ENCODE measurements around the gene LRP6. TPM values are rescaled to one million over a fixed set of nuclear protein-coding genes. Genes with fewer than 3 reads are reported as not detected.
"Not testable (repeated sequence)": the region's sequence is repeated elsewhere in the genome, so short reads cannot be mapped to it uniquely, and the experiment has no call there.

Gene LRP6
- polyA plus RNA-seq, 4 donors, result 59.1 to 62.4 (median 60.9) TPM

DNA sequence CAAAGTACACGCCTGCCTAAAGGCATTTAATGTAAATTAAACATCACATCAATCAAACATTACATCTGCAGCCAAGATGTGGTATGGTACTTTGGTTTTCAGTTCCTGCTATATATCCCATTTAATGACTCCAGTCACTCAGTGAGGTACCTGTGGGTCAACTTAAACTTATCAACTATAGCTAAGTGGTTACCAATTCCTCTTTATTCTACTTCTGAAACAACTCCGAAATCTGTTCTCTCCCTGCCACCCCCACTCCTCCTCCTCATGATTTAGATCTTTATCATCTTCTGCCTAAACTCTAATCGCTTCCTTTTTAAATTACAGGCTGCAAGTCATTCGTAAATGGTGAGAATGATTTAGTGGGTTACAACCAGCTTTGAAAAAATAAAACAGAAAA is 138.2 kb downstream of the LRP6 start:
- no peak for DNase-seq (ENCODE audit: low read depth in 4 of 4, low spot score in 3 of 4)

DNA sequence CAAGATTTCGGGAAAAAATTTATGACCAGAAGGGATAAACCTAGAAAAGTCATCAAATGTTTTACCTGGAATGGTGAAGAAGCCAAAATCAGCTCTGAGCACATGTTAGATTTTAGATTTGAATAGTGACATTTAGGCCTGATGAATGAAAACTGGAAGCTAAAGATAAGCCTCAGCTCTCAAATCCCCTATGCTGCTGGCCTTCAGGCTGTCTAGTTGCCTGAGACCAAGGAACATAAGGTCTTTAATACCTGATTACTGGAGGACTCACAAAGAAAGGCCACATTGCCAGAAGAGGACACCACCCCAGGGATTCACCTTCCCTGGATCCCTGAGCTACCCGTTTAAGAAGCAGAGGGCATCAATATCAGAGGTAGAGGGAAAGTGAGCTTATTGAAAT is 139.5 kb downstream of the LRP6 start:
- DNase-seq (ENCODE audit: low read depth in 4 of 4, low spot score in 3 of 4), result no peak

DNA sequence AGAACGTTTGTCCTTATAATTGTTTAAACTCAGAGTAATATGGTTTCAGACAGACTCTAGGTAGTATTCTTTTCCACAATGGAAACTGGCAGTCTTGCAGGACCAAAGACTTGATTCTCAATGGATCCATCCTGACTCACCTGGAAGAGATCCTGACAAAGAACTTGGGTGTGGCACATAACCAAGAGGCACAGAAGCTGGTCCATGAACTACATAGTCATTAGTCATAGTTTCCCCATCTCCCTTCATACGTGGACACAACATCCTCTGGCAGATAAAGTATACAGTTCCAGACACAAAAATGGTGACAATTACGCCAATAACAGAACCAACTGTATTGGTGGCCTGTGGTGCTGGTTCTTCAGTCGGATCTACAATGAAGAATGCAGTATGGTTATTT is 140.3 kb downstream of the LRP6 start:
- no peak for DNase-seq (ENCODE audit: low read depth in 4 of 4, low spot score in 3 of 4)

DNA sequence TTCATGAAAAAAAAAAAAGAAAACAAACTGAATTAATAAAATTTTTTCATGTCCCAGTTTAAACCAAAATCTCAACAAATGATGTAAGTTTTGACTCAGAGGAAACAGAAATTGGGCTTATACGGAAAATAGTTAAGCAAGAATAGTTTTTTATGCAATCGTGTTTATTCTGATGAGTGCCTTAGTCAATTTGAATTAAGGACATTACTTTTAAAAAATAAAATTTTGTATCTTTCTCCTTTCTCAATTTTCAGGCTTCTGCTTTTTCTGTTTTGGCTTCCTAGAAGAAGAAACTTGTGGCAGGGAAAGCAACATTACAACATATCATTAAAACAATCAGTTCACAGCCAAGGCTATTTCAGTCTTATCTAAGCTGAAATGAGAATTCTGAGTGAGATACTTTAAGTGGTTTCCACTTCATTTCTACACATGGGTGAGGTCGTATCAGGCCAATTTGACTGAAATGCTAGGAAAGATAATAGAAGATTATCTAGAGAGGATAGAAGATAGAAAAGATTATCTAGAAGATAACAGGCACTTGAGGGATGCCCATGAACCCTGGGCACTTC is 143.7 kb downstream of the LRP6 start:
- no peak for DNase-seq (ENCODE audit: low read depth in 4 of 4, low spot score in 3 of 4)

DNA sequence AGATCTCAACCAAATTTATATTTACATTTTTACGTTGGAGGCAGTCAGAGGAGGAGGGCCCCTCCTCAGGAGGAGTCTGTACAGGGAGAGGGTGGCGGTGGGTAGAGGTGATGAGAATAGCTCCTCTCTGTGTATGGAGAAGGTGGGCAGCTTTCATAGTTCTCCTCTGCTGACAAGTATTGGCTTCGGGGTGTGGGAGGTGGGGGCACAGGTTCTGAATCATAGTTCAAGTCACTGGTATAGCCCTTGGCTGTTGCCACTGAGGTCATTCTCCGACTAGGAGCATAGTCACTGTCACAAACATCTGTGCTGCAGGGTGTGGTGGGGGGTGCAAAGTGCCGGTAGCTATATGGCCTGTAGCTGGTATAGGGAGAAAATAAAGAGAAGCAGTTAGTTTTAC is 145.8 kb downstream of the LRP6 start:
- DNase-seq (ENCODE audit: low read depth in 4 of 4, low spot score in 3 of 4), result no peak

DNA sequence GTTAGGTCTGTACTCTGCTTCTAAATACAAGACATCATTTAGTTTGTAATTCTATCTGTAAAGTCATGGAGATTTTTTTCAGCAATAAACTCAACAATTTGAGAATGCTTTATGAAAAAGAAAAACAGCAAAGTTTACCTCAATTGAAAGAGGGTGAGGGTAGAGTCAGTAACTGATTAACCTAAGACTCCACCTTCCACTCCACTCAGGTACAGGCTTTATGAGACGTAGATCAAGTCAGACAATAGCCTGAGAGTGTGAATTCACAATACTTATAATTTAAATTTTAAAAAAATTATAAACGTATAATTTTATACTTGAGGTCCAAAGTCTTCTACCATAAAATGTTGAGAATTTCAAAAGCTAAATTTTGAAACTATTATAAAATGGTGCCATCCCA is 150.2 kb downstream of the LRP6 start:
- no peak for DNase-seq (ENCODE audit: low read depth in 4 of 4, low spot score in 3 of 4)

DNA sequence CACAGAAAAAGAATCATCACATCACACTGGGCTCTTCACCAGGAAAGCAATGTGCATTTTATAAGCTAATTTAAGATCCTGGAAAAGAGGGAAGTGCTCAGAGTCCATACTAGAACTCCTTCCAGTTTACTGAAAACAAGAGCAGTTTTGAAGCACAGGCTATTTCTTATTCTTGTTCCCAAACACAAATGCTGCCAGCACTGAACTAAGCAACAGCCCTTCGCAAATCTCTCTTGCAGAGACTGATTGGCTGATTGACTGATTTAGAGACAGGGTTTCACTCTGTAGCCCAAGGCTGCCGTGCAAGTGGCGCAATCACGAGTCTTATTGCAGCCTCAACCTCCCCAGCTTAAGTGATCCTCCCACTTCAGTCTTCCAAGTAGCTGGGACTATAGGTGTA is 151.3 kb downstream of the LRP6 start:
- no peak for DNase-seq (ENCODE audit: low read depth in 4 of 4, low spot score in 3 of 4)

DNA sequence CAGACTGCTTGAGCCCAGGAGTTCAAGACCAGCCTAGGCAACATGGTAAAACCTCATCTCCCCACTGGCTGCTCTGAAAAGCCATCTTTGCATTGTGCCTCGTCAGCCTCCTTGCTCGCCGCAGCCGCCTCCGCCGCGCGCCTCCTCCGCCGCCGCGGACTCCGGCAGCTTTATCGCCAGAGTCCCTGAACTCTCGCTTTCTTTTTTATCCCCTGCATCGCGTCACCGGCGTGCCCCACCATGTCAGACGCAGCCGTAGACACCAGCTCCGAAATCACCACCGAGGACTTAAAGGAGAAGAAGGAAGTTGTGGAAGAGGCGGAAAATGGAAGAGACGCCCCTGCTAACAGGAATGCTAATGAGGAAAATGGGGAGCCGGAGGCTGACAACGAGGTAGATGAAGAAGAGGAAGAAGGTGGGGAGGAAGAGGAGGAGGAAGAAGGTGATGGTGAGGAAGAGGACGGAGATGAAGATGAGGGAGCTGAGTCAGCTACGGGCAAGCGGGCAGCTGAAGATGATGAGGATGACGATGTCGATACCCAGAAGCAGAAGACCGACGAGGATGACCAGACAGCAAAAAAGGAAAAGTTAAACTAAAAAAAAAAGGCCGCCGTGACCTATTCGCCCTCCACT is 155.8 kb downstream of the LRP6 start:
- not testable (repeated sequence) for DNase-seq (ENCODE audit: low read depth in 4 of 4, low spot score in 3 of 4)

DNA sequence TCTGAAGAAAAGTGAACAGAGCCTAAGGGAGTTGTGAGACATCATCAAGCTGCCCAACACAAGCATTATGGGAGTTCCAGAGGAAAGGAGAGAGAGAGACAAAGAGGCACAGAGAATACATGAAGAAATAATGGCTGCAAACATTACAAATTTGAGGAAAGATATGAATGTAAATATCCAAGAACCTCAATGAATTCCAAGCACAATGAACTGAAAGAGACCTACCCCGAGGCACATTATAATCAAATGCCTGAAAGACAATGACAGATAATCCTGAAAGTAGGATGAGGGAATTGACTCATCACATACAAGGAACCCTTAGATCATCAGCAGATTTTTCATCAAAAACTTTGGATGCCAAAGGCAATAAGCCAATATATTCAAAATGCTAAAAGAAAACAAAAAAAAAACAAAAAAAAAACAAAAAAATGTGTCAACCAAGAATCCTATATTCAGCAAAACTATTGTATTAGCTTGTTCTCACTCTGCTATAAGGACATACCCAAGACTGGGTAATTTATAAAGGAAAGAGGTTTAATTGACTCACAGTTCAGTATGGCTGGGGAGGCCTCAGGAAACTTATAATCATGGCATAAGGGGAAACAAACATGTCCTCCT is 158.3 kb downstream of the LRP6 start:
- DNase-seq (ENCODE audit: low read depth in 4 of 4, low spot score in 3 of 4), result no peak

DNA sequence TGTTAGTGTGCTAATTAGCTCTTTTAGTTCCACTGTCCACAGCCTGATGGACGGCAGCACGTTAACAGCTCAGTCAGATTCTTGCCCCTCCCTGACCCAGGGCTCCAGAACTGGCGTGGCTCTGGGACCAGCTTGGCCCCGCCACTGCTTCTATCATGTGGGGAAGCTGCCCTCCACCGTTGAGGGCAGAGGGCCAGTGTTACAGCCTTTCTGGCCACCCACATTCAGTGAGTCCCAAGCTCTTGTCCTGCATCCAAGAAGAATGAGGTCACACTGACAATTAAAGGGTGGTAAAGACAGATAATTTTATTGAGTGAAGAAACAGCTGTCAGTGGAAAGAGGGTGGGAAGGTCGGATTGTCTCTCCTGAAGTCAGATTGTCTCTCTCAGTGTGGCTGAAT is 159.2 kb downstream of the LRP6 start:
- no peak for DNase-seq (ENCODE audit: low read depth in 4 of 4, low spot score in 3 of 4)

DNA sequence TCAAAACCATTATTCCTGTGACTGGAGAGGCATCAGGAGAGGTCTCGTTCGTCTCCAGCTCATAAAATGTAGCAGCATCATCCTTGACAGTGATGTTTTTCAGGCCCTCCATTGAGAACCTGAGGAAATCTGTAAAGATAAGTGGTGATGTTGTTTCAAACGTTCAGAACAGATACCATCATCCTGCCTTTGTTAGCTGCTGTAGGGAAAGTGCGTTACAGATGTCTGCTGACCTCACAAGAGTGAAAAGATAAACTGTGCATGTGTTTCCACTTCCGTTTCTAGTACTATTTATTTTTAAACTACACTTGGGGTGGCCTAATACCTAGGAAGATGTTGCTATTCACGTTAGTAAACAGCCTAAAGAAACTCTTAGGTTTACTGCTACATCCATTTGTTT is 167.7 kb downstream of the LRP6 start:
- no peak for DNase-seq (ENCODE audit: low read depth in 4 of 4, low spot score in 3 of 4)

DNA sequence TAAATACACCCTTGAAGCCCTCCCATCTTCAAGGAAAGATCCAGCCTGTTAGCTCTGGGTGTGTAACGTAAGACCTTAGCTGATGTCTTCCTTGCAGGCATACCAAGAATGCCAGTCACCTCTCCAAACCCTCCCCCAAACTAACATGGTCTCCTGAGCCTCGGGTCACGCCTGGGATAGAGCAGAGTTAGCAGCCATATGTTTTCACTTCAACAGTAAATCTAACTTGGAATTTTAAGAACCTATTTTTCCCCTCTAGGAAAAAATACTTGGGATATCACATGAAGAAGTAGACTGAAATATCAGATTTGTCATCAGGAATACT is 168.2 kb downstream of the LRP6 start:
- no peak for DNase-seq (ENCODE audit: low read depth in 4 of 4, low spot score in 3 of 4)

DNA sequence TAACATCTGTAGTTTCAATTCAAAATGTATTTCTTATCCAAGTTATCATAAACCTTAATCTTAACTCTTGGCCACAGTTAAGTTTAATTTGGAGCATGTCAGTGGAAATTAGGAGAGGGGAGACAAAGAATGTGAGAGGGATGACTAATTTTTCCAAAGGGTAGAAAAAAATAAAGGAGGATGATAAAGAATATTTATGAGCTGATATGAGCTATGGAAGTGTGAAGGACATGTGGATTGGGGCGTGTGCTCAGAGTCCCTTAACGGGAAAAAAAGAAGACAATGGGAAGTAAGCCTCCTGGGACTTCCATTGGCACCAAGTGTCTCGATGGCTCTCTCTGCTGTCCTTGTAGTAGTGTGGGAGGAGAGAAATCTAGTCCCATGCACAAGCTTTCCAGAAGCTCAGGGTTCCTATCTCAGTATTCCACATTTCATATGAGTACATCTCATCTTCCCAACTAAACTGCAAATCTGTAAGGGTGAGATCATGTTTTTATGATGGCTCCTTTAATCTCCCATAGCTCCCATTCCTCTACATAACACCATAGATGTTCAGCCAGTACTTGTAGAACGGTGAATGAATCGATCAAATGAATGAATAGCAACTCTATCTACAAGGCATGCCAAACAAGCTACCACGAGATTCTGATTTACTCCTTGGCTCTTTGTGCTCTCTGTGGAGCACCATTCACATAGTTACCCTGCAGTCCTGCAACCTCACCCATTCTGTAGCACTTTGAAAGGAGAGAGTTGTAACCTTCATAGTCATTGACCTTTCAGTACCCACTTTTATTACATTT is 168.8 kb downstream of the LRP6 start:
- DNase-seq (ENCODE audit: low read depth in 4 of 4, low spot score in 3 of 4), result no peak

DNA sequence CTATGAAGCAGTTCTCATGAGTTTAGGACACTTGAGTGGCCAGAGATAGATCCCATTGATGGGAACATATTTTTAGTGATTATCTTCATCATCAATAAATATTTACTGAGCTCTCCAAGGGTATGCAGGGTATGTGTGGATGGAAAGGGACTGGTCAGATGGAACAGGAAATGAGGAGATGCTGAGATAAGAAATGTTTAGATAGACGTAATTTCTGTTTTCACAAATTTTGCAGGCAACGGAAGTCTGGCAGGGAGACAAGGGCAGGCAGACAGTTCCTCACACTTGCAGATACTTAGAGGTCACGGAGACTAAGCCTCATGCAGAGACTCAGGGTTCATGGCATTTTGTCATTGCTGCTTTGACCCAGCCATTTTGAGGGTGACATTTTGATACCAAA is 171.8 kb downstream of the LRP6 start:
- DNase-seq (ENCODE audit: low read depth in 4 of 4, low spot score in 3 of 4), result no peak

DNA sequence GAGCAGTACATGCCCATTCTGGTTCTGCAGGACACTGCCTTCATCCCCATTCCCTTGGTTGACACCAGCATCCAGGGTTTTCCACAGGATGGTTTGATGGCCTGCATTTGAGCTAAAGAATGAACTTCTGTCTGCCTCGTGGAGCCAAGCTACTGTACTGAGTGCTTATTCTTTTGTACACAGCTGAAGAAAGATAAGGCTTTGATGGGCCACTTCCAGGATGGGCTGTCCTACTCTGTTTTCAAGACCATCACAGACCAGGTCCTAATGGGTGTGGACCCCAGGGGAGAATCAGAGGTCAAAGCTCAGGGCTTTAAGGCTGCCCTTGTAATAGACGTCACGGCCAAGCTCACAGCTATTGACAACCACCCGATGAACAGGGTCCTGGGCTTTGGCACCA is 172.4 kb downstream of the LRP6 start:
- DNase-seq (ENCODE audit: low read depth in 4 of 4, low spot score in 3 of 4), result no peak

DNA sequence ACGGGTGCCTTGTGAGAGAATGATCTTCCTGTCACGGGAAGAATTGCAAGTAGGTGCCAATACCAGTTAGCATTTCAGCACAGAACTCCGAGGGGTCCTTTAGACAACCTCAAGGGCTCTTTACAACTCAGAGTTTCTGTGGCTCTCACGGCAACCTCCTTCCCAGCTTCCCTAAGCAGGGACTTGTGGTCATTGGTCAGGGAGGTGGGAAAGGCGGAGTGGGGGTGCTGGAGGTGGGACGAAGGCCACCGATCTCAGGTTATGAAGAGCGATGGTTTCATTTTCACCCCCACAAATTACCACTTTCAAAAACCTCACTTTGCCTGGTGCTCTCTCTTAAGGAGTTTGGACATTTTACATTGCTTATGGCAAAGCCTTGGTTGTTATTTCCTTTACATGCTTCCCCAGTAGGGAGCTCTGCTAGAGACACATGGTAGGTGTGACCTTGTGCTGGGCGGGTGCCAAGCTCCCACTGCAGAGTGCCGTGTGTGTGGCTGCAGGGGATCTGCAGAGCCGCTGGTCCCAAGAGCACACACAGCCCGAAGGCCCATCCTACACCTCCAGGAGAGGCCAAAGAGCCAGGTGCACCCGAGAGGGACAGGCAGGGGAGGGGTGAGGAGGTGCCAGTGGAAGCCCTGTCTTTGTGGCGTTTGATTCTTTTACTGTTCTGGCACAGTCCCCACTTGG is 174.7 kb downstream of the LRP6 start:
- DNase-seq (ENCODE audit: low read depth in 4 of 4, low spot score in 3 of 4), result no peak

DNA sequence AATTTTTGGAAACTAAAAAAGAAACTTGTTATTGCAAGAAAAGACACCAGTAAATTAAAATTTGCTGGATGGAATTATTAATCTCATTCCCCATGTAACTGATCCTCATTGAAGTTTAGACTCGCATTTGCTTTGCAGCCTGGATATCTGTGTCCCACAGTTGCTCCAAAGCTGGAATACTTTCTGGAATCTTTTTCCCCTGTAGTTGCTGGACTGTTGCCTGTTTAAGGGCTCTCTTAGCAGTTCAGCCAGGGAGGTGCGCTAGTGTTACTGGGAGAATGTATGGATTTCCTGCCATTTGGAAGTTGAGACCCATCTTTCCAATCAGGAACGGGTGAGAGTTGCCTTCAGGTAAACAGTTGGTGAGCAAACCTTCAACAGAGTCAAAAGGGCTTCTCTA is 175.8 kb downstream of the LRP6 start:
- no peak for DNase-seq (ENCODE audit: low read depth in 4 of 4, low spot score in 3 of 4)

DNA sequence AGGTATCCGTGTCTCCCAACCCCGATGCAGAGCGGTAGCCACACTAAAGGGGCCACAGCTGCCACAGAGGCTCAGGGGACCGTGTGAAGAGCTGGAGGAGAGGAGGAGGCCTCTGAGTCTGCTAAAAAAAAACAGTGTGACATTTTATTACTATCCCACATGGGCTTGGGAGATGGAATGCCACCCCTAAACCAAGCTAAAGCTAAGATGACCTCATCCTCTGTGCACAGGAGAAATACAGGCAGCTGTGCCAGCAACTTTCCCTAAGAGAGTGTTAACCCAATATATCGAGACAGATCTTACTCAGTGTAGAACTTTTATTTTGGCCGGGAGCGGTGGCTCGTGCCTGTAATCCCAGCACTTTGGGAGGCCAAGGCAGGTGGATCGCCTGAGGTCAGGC is 178.1 kb downstream of the LRP6 start:
- no peak for DNase-seq (ENCODE audit: low read depth in 4 of 4, low spot score in 3 of 4)

DNA sequence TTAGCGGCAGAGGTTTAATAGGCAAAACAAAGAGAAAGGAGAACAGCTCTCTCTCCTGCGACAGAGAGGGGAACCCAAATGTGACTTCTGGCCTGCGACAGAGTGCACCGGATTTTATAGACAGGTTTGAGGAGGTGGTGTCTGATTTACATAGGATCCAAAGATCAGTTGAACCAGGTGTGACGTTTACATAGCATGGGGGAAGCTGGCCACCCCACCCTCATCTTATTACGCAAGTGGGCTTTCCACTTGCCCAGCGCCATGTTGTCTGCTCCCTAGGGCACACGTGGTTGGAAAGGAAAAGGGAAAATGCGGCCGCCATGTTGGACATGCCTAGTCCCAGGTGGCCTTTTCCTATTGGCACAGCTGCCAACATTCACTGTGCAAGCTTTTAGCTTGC is 178.7 kb downstream of the LRP6 start:
- DNase-seq (ENCODE audit: low read depth in 4 of 4, low spot score in 3 of 4), result no peak

DNA sequence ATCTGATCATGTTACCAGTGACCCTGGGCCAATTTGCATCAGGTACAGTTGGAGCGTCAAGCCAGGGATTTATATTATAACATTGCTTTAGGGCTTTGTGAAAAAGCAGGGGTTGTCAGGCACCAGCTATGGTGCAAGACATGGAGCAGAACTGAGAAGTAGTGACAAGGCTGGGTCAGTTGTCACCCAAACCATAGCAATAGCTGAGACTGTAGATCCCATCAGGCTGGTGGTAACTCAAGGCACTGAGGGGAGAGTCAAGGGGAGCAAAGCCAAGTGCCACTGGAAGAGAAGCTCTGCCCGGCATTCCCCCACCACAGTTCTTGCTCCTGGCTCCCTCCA is 179.2 kb downstream of the LRP6 start:
- no peak for DNase-seq (ENCODE audit: low read depth in 4 of 4, low spot score in 3 of 4)

DNA sequence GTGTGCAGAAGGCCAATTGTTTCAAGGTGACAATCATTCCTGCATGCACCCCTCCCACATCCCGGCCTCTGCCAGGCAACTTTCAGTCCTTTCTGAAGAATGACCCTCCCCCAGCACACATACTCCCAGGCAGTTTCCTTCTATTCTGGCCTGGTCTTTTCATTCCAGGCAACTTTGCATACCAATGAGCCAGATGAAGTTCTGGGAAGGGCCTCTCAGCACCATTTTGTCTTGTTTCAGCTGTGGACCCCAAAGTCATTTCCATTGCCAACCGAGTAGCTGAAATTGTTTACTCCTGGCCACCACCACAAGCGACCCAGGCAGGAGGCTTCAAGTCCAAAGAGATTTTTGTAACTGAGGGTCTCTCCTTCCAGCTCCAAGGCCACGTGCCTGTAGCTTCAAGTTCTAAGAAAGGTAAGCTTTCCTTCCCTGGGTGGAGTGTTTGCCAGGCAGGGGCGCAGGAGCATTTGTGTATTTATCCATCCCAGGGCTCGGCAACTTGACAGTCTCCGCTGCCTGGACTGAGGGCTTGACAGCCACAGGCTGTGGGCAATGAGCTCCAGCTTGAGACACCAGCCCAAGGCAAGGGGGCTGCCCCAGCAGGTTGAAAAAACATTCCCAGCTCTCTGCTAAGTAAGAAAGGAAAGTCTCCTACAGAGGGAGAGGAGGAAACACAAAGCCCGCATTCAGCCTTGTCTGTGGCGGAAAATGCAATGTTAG is 179.7 kb downstream of the LRP6 start:
- no peak for DNase-seq (ENCODE audit: low read depth in 4 of 4, low spot score in 3 of 4)
